Measurements from ENCODE around the gene TPT1.

Gene TPT1

DNA sequence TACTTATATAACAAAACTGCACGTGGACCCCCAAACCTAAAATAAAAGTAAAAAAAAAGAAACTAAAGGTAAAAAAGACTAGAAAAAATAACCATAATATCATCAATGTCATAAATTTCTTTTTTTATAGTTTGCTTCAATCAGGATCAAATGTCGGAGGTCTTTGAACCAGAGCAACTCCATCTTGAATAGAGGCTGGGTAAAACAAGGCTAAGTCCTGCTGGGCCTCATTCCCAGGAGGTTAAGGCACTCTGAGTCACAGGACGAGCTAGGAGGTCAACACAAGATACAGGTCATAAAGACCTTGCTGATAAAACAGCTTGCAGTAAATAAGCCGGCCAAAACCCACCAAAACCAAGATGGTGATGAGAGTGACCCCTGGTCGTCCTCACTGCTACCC lies 24.0 kb downstream of the TPT1 start:
- no peak overlapping the region for H3K4me2 ChIP-seq (ENCODE audit: low read length)
- TF ChIP-seq CTCF (IDR thresholded peaks at IDR 0.05; ENCODE audit: low read length), result no peak
- TF ChIP-seq EZH2 (IDR thresholded peaks at IDR 0.05; ENCODE audit: borderline replicate concordance, low read length), result no peak
- no peak overlapping the region for H2AFZ ChIP-seq (ENCODE audit: low read length)
- no peaks in the 10 kb centered on the region for H3F3A ChIP-seq (ENCODE audit: insufficient read depth, low read length)
- no peaks in the 10 kb centered on the region for H3K4me1 ChIP-seq (ENCODE audit: insufficient read depth, low read length, severe bottlenecking)
- H3K27ac ChIP-seq (ENCODE audit: low read depth, low read length, poor library complexity, severe bottlenecking), result no peak overlapping the region
- no peak overlapping the region for H3K4me3 ChIP-seq (ENCODE audit: low read depth, low read length, poor library complexity, severe bottlenecking)
- no peaks in the 10 kb centered on the region for H3K9me2 ChIP-seq (ENCODE audit: low read depth, low read length)
- no peaks in the 10 kb centered on the region for H4K20me1 ChIP-seq (ENCODE audit: insufficient read depth, low read length)
- H3K36me3 ChIP-seq (ENCODE audit: insufficient read depth, low read length), result no peaks in the 10 kb centered on the region
- no peak overlapping the region for H3K9ac ChIP-seq (ENCODE audit: low read length)
- no peaks in the 10 kb centered on the region for H3K9me3 ChIP-seq (ENCODE audit: low read length)
- no peaks in the 10 kb centered on the region for H3K27me3 ChIP-seq (ENCODE audit: insufficient read depth, low read length)
- no peaks in the 10 kb centered on the region for H3K79me2 ChIP-seq (ENCODE audit: insufficient read depth, low read length)

GRCh38 chr13:45316338-45316737 lies 24.6 kb downstream of the TPT1 start:
- Histone ChIP-seq H3K4me2 (ENCODE audit: low read length) (no peak overlapping the region), H3K36me3 (ENCODE audit: insufficient read depth, low read length) (no peaks in the 10 kb centered on the region), H3K79me2 (ENCODE audit: insufficient read depth, low read length) (no peaks in the 10 kb centered on the region), H3K9ac (ENCODE audit: low read length) (no peak overlapping the region), H3F3A (ENCODE audit: insufficient read depth, low read length) (no peaks in the 10 kb centered on the region), H2AFZ (ENCODE audit: low read length) (no peak overlapping the region), H3K27ac (ENCODE audit: low read depth, low read length, poor library complexity, severe bottlenecking) (no peak overlapping the region), H3K27me3 (ENCODE audit: insufficient read depth, low read length) (no peaks in the 10 kb centered on the region), H4K20me1 (ENCODE audit: insufficient read depth, low read length) (no peaks in the 10 kb centered on the region), H3K4me1 (ENCODE audit: insufficient read depth, low read length, severe bottlenecking) (peaks cover 5% of the 10 kb centered on the region), H3K4me3 (ENCODE audit: low read depth, low read length, poor library complexity, severe bottlenecking) (no peak overlapping the region), H3K9me3 (ENCODE audit: low read length) (no peaks in the 10 kb centered on the region), H3K9me2 (ENCODE audit: low read depth, low read length) (no peaks in the 10 kb centered on the region)
- TF ChIP-seq CTCF (IDR thresholded peaks at IDR 0.05; ENCODE audit: low read length) (no peak), EZH2 (IDR thresholded peaks at IDR 0.05; ENCODE audit: borderline replicate concordance, low read length) (no peak)

DNA sequence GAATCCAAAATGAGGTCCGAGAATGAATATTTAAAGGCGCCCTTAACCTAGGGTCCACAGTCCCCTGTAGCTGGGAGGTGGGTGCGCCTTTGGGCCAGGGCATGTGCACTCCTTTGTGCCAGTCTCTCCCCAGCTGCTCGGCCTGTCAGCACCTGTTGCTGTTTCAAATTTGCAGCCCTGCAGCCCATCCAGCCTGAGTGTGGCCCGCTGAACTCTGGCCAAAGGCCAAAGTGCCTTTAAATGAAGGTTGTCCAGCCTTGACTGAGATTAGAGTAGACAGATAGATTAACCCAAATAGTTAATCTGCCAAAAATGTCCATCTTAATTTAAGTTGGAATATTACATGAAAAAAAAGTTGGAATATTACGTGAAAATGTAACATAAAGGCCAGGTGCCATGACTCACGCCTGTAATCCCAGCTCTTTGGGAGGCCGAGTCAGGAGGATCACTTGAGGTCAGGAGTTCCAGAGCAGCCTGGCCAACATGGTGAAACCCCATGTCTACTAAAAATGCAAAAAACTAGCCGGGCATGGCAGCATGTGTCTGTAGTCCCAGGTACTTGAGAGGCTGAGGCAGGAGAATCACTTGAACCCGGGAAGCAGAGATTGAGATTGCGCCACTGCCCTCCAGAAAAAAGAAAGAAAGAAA lies 25.3 kb downstream of the TPT1 start:
- Histone ChIP-seq H3K4me3 (ENCODE audit: low read depth, low read length, poor library complexity, severe bottlenecking) (no peak overlapping the region), H3K4me1 (ENCODE audit: insufficient read depth, low read length, severe bottlenecking) (peaks cover 11% of the 10 kb centered on the region), H3K79me2 (ENCODE audit: insufficient read depth, low read length) (no peaks in the 10 kb centered on the region), H3K36me3 (ENCODE audit: insufficient read depth, low read length) (no peaks in the 10 kb centered on the region), H3K27ac (ENCODE audit: low read depth, low read length, poor library complexity, severe bottlenecking) (no peak overlapping the region), H3F3A (ENCODE audit: insufficient read depth, low read length) (no peaks in the 10 kb centered on the region), H3K9ac (ENCODE audit: low read length) (no peak overlapping the region), H2AFZ (ENCODE audit: low read length) (no peak overlapping the region), H3K9me2 (ENCODE audit: low read depth, low read length) (no peaks in the 10 kb centered on the region), H3K9me3 (ENCODE audit: low read length) (no peaks in the 10 kb centered on the region), H3K27me3 (ENCODE audit: insufficient read depth, low read length) (no peaks in the 10 kb centered on the region), H3K4me2 (ENCODE audit: low read length) (no peak overlapping the region), H4K20me1 (ENCODE audit: insufficient read depth, low read length) (no peaks in the 10 kb centered on the region)
- no peak for TF ChIP-seq CTCF (IDR thresholded peaks at IDR 0.05; ENCODE audit: low read length)
